Measurements from ENCODE around the gene STIMATE.

STIMATE gene

DNA sequence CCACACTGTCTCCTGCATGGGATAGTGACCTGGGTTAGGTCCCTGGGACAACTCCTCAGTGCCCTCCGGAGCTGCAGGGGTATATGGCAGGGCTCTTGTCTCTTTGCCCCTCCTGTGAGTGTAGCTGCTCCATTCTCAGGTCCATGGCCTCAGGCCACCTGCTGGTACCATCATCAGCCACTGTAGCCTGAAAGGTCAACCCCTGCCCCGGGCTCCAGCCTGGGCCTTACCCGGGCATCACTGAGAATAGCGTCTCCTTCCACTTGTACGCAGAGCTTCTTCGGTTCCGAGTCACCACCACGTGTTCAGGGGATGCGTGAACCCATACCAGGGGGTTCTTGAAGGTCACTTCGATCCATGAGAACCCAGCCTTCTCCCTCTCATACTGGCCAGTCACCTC, 80.7 kb downstream of the STIMATE start:
- H3K9me2 ChIP-seq (replicated peaks; ENCODE audit: insufficient read depth, low read length), result no peaks in the 10 kb centered on the region
- H3K4me1 ChIP-seq (ENCODE audit: low read length), result no peaks in the 10 kb centered on the region
- no peak overlapping the region for H2AFZ ChIP-seq (ENCODE audit: low read length)
- no peaks in the 10 kb centered on the region for H3K36me3 ChIP-seq (replicated peaks; ENCODE audit: insufficient read depth, low read length)
- no peak for DNase-seq
- H3K79me2 ChIP-seq (ENCODE audit: low read length), result no peaks in the 10 kb centered on the region
- no peaks in the 10 kb centered on the region for H3F3A ChIP-seq (ENCODE audit: insufficient read depth, low read length)
- no peaks in the 10 kb centered on the region for H3K9me3 ChIP-seq (replicated peaks; ENCODE audit: insufficient read depth, low read length)
- no peak overlapping the region for H3K27ac ChIP-seq (ENCODE audit: low read length)
- TF ChIP-seq EZH2 (optimal IDR thresholded peaks at IDR 0.05; ENCODE audit: low read depth, low read length) (no peak), EZH2phosphoT487 (IDR thresholded peaks at IDR 0.05; ENCODE audit: low read length) (no peak)
- TF ChIP-seq, protein P1, sequence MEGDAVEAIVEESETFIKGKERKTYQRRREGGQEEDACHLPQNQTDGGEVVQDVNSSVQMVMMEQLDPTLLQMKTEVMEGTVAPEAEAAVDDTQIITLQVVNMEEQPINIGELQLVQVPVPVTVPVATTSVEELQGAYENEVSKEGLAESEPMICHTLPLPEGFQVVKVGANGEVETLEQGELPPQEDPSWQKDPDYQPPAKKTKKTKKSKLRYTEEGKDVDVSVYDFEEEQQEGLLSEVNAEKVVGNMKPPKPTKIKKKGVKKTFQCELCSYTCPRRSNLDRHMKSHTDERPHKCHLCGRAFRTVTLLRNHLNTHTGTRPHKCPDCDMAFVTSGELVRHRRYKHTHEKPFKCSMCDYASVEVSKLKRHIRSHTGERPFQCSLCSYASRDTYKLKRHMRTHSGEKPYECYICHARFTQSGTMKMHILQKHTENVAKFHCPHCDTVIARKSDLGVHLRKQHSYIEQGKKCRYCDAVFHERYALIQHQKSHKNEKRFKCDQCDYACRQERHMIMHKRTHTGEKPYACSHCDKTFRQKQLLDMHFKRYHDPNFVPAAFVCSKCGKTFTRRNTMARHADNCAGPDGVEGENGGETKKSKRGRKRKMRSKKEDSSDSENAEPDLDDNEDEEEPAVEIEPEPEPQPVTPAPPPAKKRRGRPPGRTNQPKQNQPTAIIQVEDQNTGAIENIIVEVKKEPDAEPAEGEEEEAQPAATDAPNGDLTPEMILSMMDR (IDR thresholded peaks at IDR 0.05; ENCODE audit: low read length), result no peak
- no peaks in the 10 kb centered on the region for H3K27me3 ChIP-seq (replicated peaks; ENCODE audit: insufficient read depth, low read length)
- no peak overlapping the region for H3K4me2 ChIP-seq (ENCODE audit: low read depth, low read length)
- no peak overlapping the region for H3K9ac ChIP-seq (ENCODE audit: low read length)
- no peaks in the 10 kb centered on the region for H4K20me1 ChIP-seq (ENCODE audit: insufficient read depth, low read length)
- H3K4me3 ChIP-seq (ENCODE audit: low read length), result no peak overlapping the region

DNA sequence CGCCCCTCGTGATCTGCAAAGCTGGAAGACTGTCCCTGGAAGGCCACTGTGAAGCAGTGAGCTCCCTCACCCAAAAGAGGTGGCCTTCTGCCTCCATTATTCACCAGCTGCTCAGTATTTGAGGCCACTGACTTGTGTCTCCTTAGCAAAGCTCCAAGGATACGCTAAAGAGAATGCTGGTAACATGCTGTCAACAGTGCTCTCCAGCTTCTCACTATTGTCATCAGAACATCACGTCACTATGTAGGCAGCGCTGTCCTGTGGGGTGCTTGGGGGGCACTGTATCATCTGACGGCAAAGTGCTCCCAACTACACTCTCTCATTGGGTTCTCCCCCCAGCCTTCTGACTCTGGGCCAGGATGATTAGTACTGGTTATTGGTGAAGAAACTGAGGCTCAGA, 81.1 kb downstream of the STIMATE start:
- TF ChIP-seq EZH2phosphoT487 (IDR thresholded peaks at IDR 0.05; ENCODE audit: low read length) (no peak), EZH2 (optimal IDR thresholded peaks at IDR 0.05; ENCODE audit: low read depth, low read length) (no peak)
- TF ChIP-seq, protein P1 (IDR thresholded peaks at IDR 0.05; ENCODE audit: low read length), result no peak
- Histone ChIP-seq H3K9ac (ENCODE audit: low read length) (no peak overlapping the region), H3K4me1 (ENCODE audit: low read length) (no peaks in the 10 kb centered on the region), H3K4me2 (ENCODE audit: low read depth, low read length) (no peak overlapping the region), H3K27ac (ENCODE audit: low read length) (no peak overlapping the region), H2AFZ (ENCODE audit: low read length) (no peak overlapping the region), H3K79me2 (ENCODE audit: low read length) (no peaks in the 10 kb centered on the region), H3K36me3 (replicated peaks; ENCODE audit: insufficient read depth, low read length) (no peaks in the 10 kb centered on the region), H3K9me3 (replicated peaks; ENCODE audit: insufficient read depth, low read length) (no peaks in the 10 kb centered on the region), H3F3A (ENCODE audit: insufficient read depth, low read length) (no peaks in the 10 kb centered on the region), H3K9me2 (replicated peaks; ENCODE audit: insufficient read depth, low read length) (no peaks in the 10 kb centered on the region), H3K27me3 (replicated peaks; ENCODE audit: insufficient read depth, low read length) (no peaks in the 10 kb centered on the region), H3K4me3 (ENCODE audit: low read length) (no peak overlapping the region), H4K20me1 (ENCODE audit: insufficient read depth, low read length) (no peaks in the 10 kb centered on the region)
- DNase-seq, result no peak

DNA sequence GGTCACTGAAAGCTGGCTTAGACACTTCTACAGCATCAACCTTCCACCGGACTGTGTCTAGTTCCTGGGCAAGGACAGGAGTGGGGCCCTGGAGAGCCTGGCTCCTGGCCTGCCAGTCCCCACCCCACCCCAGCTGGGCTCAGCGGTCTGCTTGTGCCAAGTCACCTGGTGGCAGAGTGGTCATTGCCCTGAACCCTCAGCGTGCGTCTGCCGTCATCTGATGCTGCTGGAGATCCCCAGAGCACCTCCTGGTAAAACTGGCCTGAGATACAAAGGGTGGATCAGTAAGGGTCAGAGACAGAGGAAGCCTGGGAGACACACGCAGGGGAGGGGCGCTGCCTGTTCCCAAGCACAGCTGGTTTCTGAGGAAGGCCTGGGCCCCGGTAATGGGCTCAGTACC, 83.5 kb downstream of the STIMATE start:
- Histone ChIP-seq H3K27ac (ENCODE audit: low read length) (no peak overlapping the region), H3K27me3 (replicated peaks; ENCODE audit: insufficient read depth, low read length) (no peaks in the 10 kb centered on the region), H3K4me3 (ENCODE audit: low read length) (no peak overlapping the region), H3K4me1 (ENCODE audit: low read length) (no peaks in the 10 kb centered on the region), H3K79me2 (ENCODE audit: low read length) (no peaks in the 10 kb centered on the region), H3K9me2 (replicated peaks; ENCODE audit: insufficient read depth, low read length) (no peaks in the 10 kb centered on the region), H4K20me1 (ENCODE audit: insufficient read depth, low read length) (no peaks in the 10 kb centered on the region), H3K4me2 (ENCODE audit: low read depth, low read length) (no peak overlapping the region), H2AFZ (ENCODE audit: low read length) (no peak overlapping the region), H3K36me3 (replicated peaks; ENCODE audit: insufficient read depth, low read length) (no peaks in the 10 kb centered on the region), H3K9me3 (replicated peaks; ENCODE audit: insufficient read depth, low read length) (no peaks in the 10 kb centered on the region), H3F3A (ENCODE audit: insufficient read depth, low read length) (no peaks in the 10 kb centered on the region), H3K9ac (ENCODE audit: low read length) (no peak overlapping the region)
- TF ChIP-seq EZH2 (optimal IDR thresholded peaks at IDR 0.05; ENCODE audit: low read depth, low read length) (no peak), EZH2phosphoT487 (IDR thresholded peaks at IDR 0.05; ENCODE audit: low read length) (no peak)
- TF ChIP-seq, protein P1 (IDR thresholded peaks at IDR 0.05; ENCODE audit: low read length), result no peak
- no peak for DNase-seq
